ENCODE data around the gene CKAP2.

Gene CKAP2

GRCh38 chr13:52447815-52448552 is 7.3 kb upstream of the CKAP2 start:
- Histone ChIP-seq H3K9ac (ENCODE audit: insufficient read length, low read depth) (no peak overlapping the region), H3K36me3 (ENCODE audit: insufficient read depth, insufficient read length, low read length) (no peaks in the 10 kb centered on the region), H3K27me3 (ENCODE audit: insufficient read depth, insufficient read length) (no peaks in the 10 kb centered on the region), H3K9me3 (ENCODE audit: insufficient read depth, low read length) (no peaks in the 10 kb centered on the region), H3K4me1 (ENCODE audit: insufficient read depth, insufficient read length) (no peaks in the 10 kb centered on the region), H3K4me3 (ENCODE audit: insufficient read length, low read depth) (no peak overlapping the region)
- DNase-seq (ENCODE audit: low read depth, low spot score), result no peak
- TF ChIP-seq SUZ12 (IDR thresholded peaks at IDR 0.05; ENCODE audit: extremely low read depth, insufficient read depth, insufficient read length) (no peak), ZNF274 (IDR thresholded peaks at IDR 0.05; ENCODE audit: low read depth, low read length) (no peak), YY1 (IDR thresholded peaks at IDR 0.05; ENCODE audit: insufficient read depth, insufficient read length) (no peak)

- TF ChIP-seq SUZ12 (IDR thresholded peaks at IDR 0.05; ENCODE audit: extremely low read depth, insufficient read depth, insufficient read length) (no peak), ZNF274 (IDR thresholded peaks at IDR 0.05; ENCODE audit: low read depth, low read length) (no peak), YY1 (IDR thresholded peaks at IDR 0.05; ENCODE audit: insufficient read depth, insufficient read length) (no peak)
- no peaks in the 10 kb centered on the region for H3K36me3 ChIP-seq (ENCODE audit: insufficient read depth, insufficient read length, low read length)
- H3K4me3 ChIP-seq (ENCODE audit: insufficient read length, low read depth), result peak overlapping the region; percentile 55
- H3K9ac ChIP-seq (ENCODE audit: insufficient read length, low read depth), result peak overlapping the region; percentile 72
- DNase-seq (ENCODE audit: low read depth, low spot score), result no peak
- H3K9me3 ChIP-seq (ENCODE audit: insufficient read depth, low read length), result no peaks in the 10 kb centered on the region
- no peaks in the 10 kb centered on the region for H3K4me1 ChIP-seq (ENCODE audit: insufficient read depth, insufficient read length)
- no peaks in the 10 kb centered on the region for H3K27me3 ChIP-seq (ENCODE audit: insufficient read depth, insufficient read length)
These were observed 5.8 kb upstream of the CKAP2 start for GRCh38 chr13:52449331-52450011.

- peak within 1 kb of the TSS; percentile 72 for H3K9ac ChIP-seq (ENCODE audit: insufficient read length, low read depth)
- H3K36me3 ChIP-seq (ENCODE audit: insufficient read depth, insufficient read length, low read length), result no peaks in the 10 kb centered on the region
- no peaks in the 10 kb centered on the region for H3K27me3 ChIP-seq (ENCODE audit: insufficient read depth, insufficient read length)
- H3K9me3 ChIP-seq (ENCODE audit: insufficient read depth, low read length), result no peaks in the 10 kb centered on the region
- no peaks in the 10 kb centered on the region for H3K4me1 ChIP-seq (ENCODE audit: insufficient read depth, insufficient read length)
- DNase-seq (ENCODE audit: low read depth, low spot score), result peak; percentile 81
- peak within 1 kb of the TSS; percentile 55 for H3K4me3 ChIP-seq (ENCODE audit: insufficient read length, low read depth)
- TF ChIP-seq SUZ12 (IDR thresholded peaks at IDR 0.05; ENCODE audit: extremely low read depth, insufficient read depth, insufficient read length), result no peak
- no peak for TF ChIP-seq ZNF274 (IDR thresholded peaks at IDR 0.05; ENCODE audit: low read depth, low read length)
- no peak for TF ChIP-seq YY1 (IDR thresholded peaks at IDR 0.05; ENCODE audit: insufficient read depth, insufficient read length)
These were observed 5.1 kb upstream of the CKAP2 start, which contains the start of gene VPS36 for GRCh38 chr13:52450012-52450792. Gene VPS36, minus strand, starts transcription at chr13:52450634. Its CDS starts 40 bp downstream, at chr13:52450594.

- TF ChIP-seq SUZ12 (IDR thresholded peaks at IDR 0.05; ENCODE audit: extremely low read depth, insufficient read depth, insufficient read length) (no peak), YY1 (IDR thresholded peaks at IDR 0.05; ENCODE audit: insufficient read depth, insufficient read length) (no peak), ZNF274 (IDR thresholded peaks at IDR 0.05; ENCODE audit: low read depth, low read length) (no peak)
- Histone ChIP-seq H3K36me3 (ENCODE audit: insufficient read depth, insufficient read length, low read length) (no peaks in the 10 kb centered on the region), H3K4me1 (ENCODE audit: insufficient read depth, insufficient read length) (no peaks in the 10 kb centered on the region), H3K9me3 (ENCODE audit: insufficient read depth, low read length) (no peaks in the 10 kb centered on the region), H3K4me3 (ENCODE audit: insufficient read length, low read depth) (no peak overlapping the region), H3K9ac (ENCODE audit: insufficient read length, low read depth) (no peak overlapping the region), H3K27me3 (ENCODE audit: insufficient read depth, insufficient read length) (no peaks in the 10 kb centered on the region)
- no peak for DNase-seq (ENCODE audit: low read depth, low spot score)
These were observed 4.5 kb upstream of the CKAP2 start for GRCh38 chr13:52450793-52451116.

- Histone ChIP-seq H3K36me3 (ENCODE audit: insufficient read depth, insufficient read length, low read length) (no peaks in the 10 kb centered on the region), H3K4me3 (ENCODE audit: insufficient read length, low read depth) (no peak overlapping the region), H3K9ac (ENCODE audit: insufficient read length, low read depth) (no peak overlapping the region), H3K9me3 (ENCODE audit: insufficient read depth, low read length) (no peaks in the 10 kb centered on the region), H3K4me1 (ENCODE audit: insufficient read depth, insufficient read length) (no peaks in the 10 kb centered on the region), H3K27me3 (ENCODE audit: insufficient read depth, insufficient read length) (no peaks in the 10 kb centered on the region)
- no peak for DNase-seq (ENCODE audit: low read depth, low spot score)
- TF ChIP-seq SUZ12 (IDR thresholded peaks at IDR 0.05; ENCODE audit: extremely low read depth, insufficient read depth, insufficient read length) (no peak), ZNF274 (IDR thresholded peaks at IDR 0.05; ENCODE audit: low read depth, low read length) (no peak), YY1 (IDR thresholded peaks at IDR 0.05; ENCODE audit: insufficient read depth, insufficient read length) (no peak)
These were observed 4.0 kb upstream of the CKAP2 start for GRCh38 chr13:52451135-52451804.

- no peaks in the 10 kb centered on the region for H3K27me3 ChIP-seq (ENCODE audit: insufficient read depth, insufficient read length)
- H3K9ac ChIP-seq (ENCODE audit: insufficient read length, low read depth), result no peak overlapping the region
- no peak for DNase-seq (ENCODE audit: low read depth, low spot score)
- no peak overlapping the region for H3K4me3 ChIP-seq (ENCODE audit: insufficient read length, low read depth)
- H3K9me3 ChIP-seq (ENCODE audit: insufficient read depth, low read length), result no peaks in the 10 kb centered on the region
- no peaks in the 10 kb centered on the region for H3K4me1 ChIP-seq (ENCODE audit: insufficient read depth, insufficient read length)
- H3K36me3 ChIP-seq (ENCODE audit: insufficient read depth, insufficient read length, low read length), result peaks cover 6% of the 10 kb centered on the region
- no peak for TF ChIP-seq ZNF274 (IDR thresholded peaks at IDR 0.05; ENCODE audit: low read depth, low read length)
- TF ChIP-seq YY1 (IDR thresholded peaks at IDR 0.05; ENCODE audit: insufficient read depth, insufficient read length), result no peak
- TF ChIP-seq SUZ12 (IDR thresholded peaks at IDR 0.05; ENCODE audit: extremely low read depth, insufficient read depth, insufficient read length), result no peak
These were observed 2.8 kb upstream of the CKAP2 start for GRCh38 chr13:52452470-52452869.
